ENCODE results near the gene RIPK4. TPM values are rescaled to one million over a fixed set of nuclear protein-coding genes. Genes with fewer than 3 reads are reported as not detected.

The RIPK4 gene
- total RNA-seq = 0.17 TPM
- long read RNA-seq = 0 reads

- DNase-seq = no peak
- intact Hi-C loops (cut with micrococcal nuclease) = no loop called here
- ATAC-seq = peak; percentile 35
Observed at GRCh38 chr21:41766883-41767605, at the start of gene RIPK4. Gene RIPK4 (minus strand): TSS chr21:41767052. CDS start chr21:41767041, 11 bp downstream.

DNA sequence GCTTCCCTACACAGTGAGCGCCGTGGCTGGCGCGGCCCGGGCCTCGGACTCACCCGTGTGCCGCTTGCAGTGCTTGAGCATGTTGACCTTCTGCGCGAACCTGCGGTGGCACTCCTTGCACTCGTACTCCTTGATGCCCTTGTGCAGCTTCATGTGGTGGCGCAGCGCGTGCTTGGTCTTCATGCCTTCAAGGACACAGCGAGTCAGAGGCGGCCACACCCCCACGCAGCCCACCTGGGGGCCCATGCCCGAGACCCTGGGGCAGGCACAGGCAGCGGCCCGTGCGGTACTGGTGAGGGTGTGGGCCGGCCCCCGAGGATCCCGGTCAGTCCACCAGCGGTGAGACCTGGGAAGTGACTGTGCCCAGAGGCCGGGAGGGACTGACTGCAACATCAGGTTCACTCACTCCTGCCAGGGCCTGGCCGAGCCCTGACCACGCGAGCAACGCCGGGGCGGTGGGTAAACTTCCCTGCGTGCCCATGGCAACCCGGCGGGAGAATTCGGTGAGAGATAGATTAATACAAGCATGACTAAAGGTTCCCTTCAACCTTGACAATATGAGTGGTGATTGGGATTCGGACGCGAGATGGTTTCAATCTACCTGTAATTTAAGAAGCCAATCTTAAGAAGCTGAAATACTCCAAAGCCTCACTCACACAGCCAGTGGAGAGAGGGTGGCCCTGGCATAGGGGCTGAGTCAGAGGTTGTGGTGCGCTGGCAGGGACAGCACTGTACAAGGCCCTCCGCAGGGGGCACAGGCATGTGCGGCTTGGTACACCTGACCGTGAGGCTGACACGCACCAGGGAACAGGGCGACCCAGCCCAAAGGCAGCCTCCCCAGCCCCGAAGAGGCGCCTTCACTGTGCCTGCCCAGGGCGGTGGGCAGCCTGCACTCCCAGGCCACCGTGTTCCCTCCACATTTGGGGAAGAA, 49.1 kb upstream of the RIPK4 start:
- intact Hi-C loops (cut with micrococcal nuclease) = loop anchor here (2.0 kb wide), 1 partner anchor 301 kb away; no protein-coding TSS in a partner anchor
- ATAC-seq (peak; percentile 10), DNase-seq (no peak)

- intact Hi-C loops (cut with micrococcal nuclease) = no loop called here
- ATAC-seq (no peak), DNase-seq (no peak)
Observed at GRCh38 chr21:41813226-41813625, 46.4 kb upstream of the RIPK4 start.

DNA sequence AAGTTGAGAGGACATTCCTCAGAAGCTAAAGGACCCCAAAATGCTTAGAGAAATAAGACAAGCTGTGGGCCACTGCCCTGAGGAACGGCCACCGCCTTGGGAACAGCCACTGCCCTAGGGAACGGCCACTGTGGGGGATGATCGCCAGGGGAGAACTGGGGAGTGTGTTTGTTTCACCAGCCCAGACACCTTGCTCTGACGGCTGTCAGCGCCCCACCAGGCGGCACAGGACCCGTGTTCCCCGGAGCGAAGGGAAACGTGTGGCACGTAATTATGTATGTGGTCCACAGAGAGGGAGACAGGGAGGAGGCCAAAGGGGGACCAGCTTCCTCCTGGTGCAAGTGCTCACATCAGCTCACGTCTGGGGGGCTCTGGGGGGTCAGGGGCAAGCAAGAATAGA, 45.8 kb upstream of the RIPK4 start:
- no peak for DNase-seq
- intact Hi-C loops (cut with micrococcal nuclease) = no loop called here
- no peak for ATAC-seq

GRCh38 chr21:41810597-41810932, 43.7 kb upstream of the RIPK4 start:
- ATAC-seq (no peak), DNase-seq (no peak)
- intact Hi-C loops (cut with micrococcal nuclease) = no loop called here

GRCh38 chr21:41809891-41810596, 43.2 kb upstream of the RIPK4 start:
- DNase-seq (no peak), ATAC-seq (no peak)
- intact Hi-C loops (cut with micrococcal nuclease) = no loop called here

DNA sequence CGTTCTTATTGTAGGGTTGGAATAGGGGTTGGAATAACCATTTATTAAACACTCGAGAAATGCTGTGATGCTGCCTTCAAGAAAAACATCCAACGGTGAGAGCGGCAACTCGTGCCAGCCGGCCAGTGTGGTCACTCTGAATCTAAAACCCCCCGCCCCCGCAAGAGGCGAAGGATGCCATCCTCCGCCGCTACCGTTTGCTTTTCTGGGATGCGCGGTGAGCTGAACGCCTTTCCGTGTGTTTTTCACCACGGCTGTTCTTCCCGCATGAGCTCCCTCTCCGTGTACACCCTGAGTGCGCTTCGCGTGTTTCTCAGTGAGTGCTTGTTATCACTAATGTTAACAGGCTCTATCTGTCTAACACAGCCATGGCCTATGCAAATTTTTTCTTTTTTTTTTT, 42.0 kb upstream of the RIPK4 start:
- no peak for ATAC-seq
- DNase-seq = no peak
- intact Hi-C loops (cut with micrococcal nuclease) = no loop called here

DNA sequence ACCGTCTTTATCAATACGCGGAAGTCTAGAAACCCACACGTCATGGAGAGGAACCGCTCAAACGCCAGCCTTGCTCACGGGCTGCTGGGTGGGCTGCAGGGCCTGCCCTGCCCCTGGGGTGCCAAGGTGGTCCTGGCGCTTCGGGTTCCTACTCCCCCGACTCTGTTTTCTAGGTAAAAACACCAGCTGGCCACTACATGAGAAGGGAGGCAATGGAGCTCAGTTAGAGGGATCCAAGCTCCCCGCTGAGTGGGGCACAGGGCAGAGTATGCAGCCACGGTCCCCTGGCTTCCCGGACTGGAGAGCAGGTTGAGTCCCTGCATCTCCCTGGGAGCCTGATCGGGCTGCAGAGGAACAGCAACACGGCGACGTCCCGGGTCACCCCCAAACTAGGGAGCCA, 41.2 kb upstream of the RIPK4 start:
- DNase-seq (no peak), ATAC-seq (no peak)
- intact Hi-C loops (cut with micrococcal nuclease) = no loop called here

- ATAC-seq (no peak), DNase-seq (no peak)
- intact Hi-C loops (cut with micrococcal nuclease) = no loop called here
Observed at GRCh38 chr21:41806773-41807172, 39.9 kb upstream of the RIPK4 start.

DNA sequence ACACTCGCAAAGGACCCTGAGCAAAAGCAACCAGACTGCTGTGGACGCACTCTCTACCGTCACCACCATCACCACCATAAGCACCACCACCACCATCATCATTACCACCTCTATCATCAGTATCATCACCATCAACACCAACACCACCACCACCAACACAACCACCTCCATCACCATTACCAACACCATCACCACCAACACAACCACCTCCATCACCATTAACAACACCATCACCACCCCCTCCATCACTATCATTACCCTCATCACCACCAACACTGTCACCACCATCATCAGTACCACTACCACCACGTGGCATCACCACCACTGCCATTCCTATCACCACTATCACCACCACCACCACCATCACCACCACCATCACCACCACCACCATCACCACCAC, 38.8 kb upstream of the RIPK4 start:
- intact Hi-C loops (cut with micrococcal nuclease) = no loop called here
- no peak for DNase-seq

GRCh38 chr21:41805038-41805437, 38.2 kb upstream of the RIPK4 start:
- DNase-seq (no peak), ATAC-seq (no peak)
- intact Hi-C loops (cut with micrococcal nuclease) = no loop called here

More for the DNA sequence above, 38.8 kb upstream of the RIPK4 start:
- no peak for ATAC-seq

DNA sequence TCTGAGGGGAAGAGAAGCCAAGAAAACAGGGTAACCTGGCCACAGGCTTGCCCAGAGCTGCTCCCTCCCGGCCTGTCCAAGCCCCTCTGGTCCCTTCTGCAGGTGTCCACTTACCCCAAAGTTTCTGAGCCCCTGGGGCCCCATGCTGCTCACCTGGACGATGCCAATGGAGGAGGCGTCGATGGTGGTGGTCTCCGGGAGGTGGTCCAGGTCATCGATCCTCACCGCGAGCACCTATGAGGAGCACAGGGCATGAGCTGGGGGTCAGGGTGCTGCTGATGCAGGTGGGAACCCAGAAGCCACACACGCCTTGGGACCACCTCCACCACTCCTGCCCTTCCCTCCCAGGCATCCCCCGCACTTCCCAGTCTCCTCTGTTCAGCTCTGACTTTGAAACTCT, 37.5 kb upstream of the RIPK4 start:
- ATAC-seq (no peak), DNase-seq (no peak)
- intact Hi-C loops (cut with micrococcal nuclease) = no loop called here

DNA sequence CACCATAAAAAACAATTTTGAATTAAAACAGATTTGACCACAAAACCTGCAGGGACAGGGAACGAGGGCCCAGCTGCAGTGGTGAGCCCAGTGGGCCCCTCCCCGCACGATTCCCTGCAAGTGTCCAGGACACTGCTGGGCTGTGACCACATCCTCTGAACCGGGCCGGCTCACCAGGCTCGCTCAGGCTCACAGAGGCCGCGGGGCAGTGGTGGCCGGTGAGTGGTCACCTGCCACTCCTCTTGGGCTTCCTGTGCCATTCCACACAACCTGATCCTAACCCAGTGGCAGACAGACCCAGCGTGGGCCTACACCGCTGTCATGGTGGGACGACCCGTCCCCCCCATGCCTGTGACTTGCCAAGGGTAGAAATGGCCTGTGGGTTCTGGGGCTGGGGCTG, 36.5 kb upstream of the RIPK4 start:
- intact Hi-C loops (cut with micrococcal nuclease) = no loop called here
- no peak for DNase-seq
- peak; percentile 19 for ATAC-seq

- DNase-seq (peak; percentile 81), ATAC-seq (peak; percentile 81)
- intact Hi-C loops (cut with micrococcal nuclease) = no loop called here
Observed at GRCh38 chr21:41802684-41803083, 35.8 kb upstream of the RIPK4 start.

DNA sequence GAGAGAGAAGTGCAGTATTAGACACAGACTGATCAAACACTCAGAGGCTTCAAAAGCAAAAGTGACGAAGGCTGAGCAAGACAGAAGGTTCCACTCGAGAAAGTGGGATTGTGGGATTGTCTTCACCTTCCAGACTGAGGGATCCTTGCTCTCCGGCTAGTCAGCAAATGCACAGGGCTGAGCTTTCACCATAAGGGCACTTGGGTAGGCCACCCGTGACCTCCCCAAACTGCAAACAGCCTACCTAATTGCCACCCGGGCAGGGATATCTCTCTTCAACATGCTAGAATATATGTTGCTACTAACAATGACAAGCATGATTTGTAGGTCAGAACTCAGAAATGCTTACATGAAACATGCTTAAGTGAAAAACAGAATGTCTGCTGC, 35.3 kb upstream of the RIPK4 start:
- DNase-seq (no peak), ATAC-seq (peak; percentile 13)
- intact Hi-C loops (cut with micrococcal nuclease) = no loop called here

- DNase-seq (no peak), ATAC-seq (no peak)
Observed at GRCh38 chr21:41801321-41802197, 34.7 kb upstream of the RIPK4 start.

GRCh38 chr21:41800425-41801320, 33.8 kb upstream of the RIPK4 start:
- intact Hi-C loops (cut with micrococcal nuclease) = no loop called here
- no peak for ATAC-seq
- no peak for DNase-seq

More at GRCh38 chr21:41801321-41802197, 34.7 kb upstream of the RIPK4 start:
- intact Hi-C loops (cut with micrococcal nuclease) = no loop called here

DNA sequence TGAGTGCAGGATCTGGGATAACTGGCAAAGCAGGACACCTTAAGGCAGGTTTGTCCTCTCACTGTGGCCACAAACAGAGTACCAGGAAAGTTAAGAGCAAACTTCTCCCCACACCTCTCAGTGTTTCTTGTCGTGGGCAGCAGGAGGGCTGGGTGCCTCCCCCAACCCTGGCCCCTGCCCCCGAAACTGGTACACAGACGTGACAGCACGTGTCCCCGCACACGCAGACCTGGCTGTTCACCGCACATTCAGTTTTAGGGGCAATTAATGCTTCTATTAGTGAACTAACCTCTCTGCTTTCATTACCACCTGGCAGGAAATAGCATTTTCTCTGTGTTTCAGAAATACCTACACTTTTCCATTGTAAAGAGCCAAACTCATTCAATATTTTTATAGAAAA, 32.9 kb upstream of the RIPK4 start:
- ATAC-seq = no peak
- DNase-seq = no peak
- intact Hi-C loops (cut with micrococcal nuclease) = no loop called here

Data from left ventricle myocardium superior (tissue), 1 donor.